ENCODE data around the gene DGKI. TPM values are rescaled to one million over a fixed set of nuclear protein-coding genes. Genes with fewer than 3 reads are reported as not detected.

The DGKI gene
- total RNA-seq, 1 experiment from 2014 or later, result not detected

DNA sequence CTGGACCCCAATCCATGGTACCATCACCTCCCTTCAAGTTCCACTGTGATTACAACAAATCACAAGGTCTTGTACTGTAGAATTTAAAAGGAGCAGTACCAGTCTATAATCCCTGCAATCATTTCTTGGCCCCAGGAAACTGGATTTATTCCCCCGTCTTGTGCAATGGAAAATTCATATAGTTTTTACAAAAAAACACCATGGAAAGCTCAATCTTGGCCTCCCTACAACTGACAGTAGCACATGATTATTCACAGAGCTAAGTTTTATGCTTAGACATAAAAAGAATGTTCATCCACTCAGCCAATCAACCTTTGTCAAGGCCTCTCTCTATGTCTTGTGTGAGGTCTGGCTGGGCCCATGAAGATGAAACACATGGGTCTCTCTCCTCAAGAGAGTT is 10.2 kb downstream of the DGKI start:
- ATAC-seq (no peak), DNase-seq (ENCODE audit: low read depth, low spot score) (no peak)
- TF ChIP-seq TCF7L2 (IDR thresholded peaks at IDR 0.05; ENCODE audit: low read depth, low read length) (no peak), POLR2AphosphoS5 (IDR thresholded peaks at IDR 0.05; ENCODE audit: low read depth, low read length) (no peak), SIN3A (IDR thresholded peaks at IDR 0.05; ENCODE audit: borderline replicate concordance, insufficient read depth, low read depth, low read length) (no peak)
- TF ChIP-seq, protein P1, sequence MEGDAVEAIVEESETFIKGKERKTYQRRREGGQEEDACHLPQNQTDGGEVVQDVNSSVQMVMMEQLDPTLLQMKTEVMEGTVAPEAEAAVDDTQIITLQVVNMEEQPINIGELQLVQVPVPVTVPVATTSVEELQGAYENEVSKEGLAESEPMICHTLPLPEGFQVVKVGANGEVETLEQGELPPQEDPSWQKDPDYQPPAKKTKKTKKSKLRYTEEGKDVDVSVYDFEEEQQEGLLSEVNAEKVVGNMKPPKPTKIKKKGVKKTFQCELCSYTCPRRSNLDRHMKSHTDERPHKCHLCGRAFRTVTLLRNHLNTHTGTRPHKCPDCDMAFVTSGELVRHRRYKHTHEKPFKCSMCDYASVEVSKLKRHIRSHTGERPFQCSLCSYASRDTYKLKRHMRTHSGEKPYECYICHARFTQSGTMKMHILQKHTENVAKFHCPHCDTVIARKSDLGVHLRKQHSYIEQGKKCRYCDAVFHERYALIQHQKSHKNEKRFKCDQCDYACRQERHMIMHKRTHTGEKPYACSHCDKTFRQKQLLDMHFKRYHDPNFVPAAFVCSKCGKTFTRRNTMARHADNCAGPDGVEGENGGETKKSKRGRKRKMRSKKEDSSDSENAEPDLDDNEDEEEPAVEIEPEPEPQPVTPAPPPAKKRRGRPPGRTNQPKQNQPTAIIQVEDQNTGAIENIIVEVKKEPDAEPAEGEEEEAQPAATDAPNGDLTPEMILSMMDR (IDR thresholded peaks at IDR 0.05), result no peak
- TF ChIP-seq, protein P2, sequence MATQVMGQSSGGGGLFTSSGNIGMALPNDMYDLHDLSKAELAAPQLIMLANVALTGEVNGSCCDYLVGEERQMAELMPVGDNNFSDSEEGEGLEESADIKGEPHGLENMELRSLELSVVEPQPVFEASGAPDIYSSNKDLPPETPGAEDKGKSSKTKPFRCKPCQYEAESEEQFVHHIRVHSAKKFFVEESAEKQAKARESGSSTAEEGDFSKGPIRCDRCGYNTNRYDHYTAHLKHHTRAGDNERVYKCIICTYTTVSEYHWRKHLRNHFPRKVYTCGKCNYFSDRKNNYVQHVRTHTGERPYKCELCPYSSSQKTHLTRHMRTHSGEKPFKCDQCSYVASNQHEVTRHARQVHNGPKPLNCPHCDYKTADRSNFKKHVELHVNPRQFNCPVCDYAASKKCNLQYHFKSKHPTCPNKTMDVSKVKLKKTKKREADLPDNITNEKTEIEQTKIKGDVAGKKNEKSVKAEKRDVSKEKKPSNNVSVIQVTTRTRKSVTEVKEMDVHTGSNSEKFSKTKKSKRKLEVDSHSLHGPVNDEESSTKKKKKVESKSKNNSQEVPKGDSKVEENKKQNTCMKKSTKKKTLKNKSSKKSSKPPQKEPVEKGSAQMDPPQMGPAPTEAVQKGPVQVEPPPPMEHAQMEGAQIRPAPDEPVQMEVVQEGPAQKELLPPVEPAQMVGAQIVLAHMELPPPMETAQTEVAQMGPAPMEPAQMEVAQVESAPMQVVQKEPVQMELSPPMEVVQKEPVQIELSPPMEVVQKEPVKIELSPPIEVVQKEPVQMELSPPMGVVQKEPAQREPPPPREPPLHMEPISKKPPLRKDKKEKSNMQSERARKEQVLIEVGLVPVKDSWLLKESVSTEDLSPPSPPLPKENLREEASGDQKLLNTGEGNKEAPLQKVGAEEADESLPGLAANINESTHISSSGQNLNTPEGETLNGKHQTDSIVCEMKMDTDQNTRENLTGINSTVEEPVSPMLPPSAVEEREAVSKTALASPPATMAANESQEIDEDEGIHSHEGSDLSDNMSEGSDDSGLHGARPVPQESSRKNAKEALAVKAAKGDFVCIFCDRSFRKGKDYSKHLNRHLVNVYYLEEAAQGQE (IDR thresholded peaks at IDR 0.05; ENCODE audit: insufficient read depth in 1 of 2, low read depth in 2 of 2, low read length in 1 of 2), result no peak
- no TSS peak for BruUV-seq (replicated peaks)
- Histone ChIP-seq H3K27me3 (ENCODE audit: control insufficient read depth, insufficient read depth, low read length) (peaks cover 6% of the 10 kb centered on the region; the same call in 1 of the 2 replicates), H3K9me3 (ENCODE audit: control insufficient read depth, insufficient read depth, low read depth, low read length) (no peaks in the 10 kb centered on the region; the same call in 1 of the 2 replicates), H3K36me3 (ENCODE audit: control insufficient read depth, insufficient read depth, low read length) (no peaks in the 10 kb centered on the region), H3K27ac (ENCODE audit: low read length) (no peak overlapping the region), H3K4me1 (ENCODE audit: control insufficient read depth, insufficient read depth, low read length) (no peaks in the 10 kb centered on the region), H3K4me3 (ENCODE audit: low read depth in 2 of 2, low read length in 2 of 2) (no peak overlapping the region)
- CTCF ChIA-PET, result no interaction called here
- intact Hi-C loops (cut with micrococcal nuclease; ENCODE audit: unreplicated experiment) (no loop called here), in situ Hi-C loops (cut with HindIII; ENCODE audit: low pct_unique_long_range_greater_than_20kb, low sequenced_read_pairs) (no loop called here)
- POLR2A ChIA-PET, result no interaction called here

DNA sequence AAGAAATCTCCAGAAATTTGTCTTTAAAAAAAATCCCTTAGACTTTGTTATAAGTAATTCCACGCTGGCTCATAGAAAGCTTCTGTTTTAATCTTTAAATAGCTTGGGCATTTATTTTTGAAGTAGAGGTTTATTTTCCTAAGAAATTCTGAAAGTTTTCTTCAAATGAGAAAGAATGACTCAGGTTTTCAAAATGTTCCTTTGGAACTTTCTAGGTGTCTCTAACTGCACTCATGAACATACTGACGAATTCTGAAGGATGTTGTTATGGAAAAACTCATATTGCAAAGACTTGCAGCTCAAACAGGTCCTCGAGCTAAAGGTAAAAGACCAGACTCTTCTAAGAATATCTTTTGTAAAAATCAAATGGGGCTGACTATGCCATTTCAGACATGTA is 10.7 kb downstream of the DGKI start:
- ChIA-PET POLR2A (no interaction called here), CTCF (no interaction called here)
- ATAC-seq, result no peak
- TF ChIP-seq, protein P1 (IDR thresholded peaks at IDR 0.05), result no peak
- TF ChIP-seq SIN3A (IDR thresholded peaks at IDR 0.05; ENCODE audit: borderline replicate concordance, insufficient read depth, low read depth, low read length), result no peak
- no peak for TF ChIP-seq POLR2AphosphoS5 (IDR thresholded peaks at IDR 0.05; ENCODE audit: low read depth, low read length)
- no peak for TF ChIP-seq TCF7L2 (IDR thresholded peaks at IDR 0.05; ENCODE audit: low read depth, low read length)
- TF ChIP-seq, protein P2 (IDR thresholded peaks at IDR 0.05; ENCODE audit: insufficient read depth in 1 of 2, low read depth in 2 of 2, low read length in 1 of 2), result no peak
- no peak overlapping the region for H3K27ac ChIP-seq (ENCODE audit: low read length)
- DNase-seq (ENCODE audit: low read depth, low spot score), result no peak
- intact Hi-C loops (cut with micrococcal nuclease; ENCODE audit: unreplicated experiment), result no loop called here
- peaks cover 6% of the 10 kb centered on the region; the same call in 1 of the 2 replicates for H3K27me3 ChIP-seq (ENCODE audit: control insufficient read depth, insufficient read depth, low read length)
- no TSS peak for BruUV-seq (replicated peaks)
- H3K9me3 ChIP-seq (ENCODE audit: control insufficient read depth, insufficient read depth, low read depth, low read length), result no peaks in the 10 kb centered on the region; the same call in 1 of the 2 replicates
- no peak overlapping the region for H3K4me3 ChIP-seq (ENCODE audit: low read depth in 2 of 2, low read length in 2 of 2)
- H3K4me1 ChIP-seq (ENCODE audit: control insufficient read depth, insufficient read depth, low read length), result no peaks in the 10 kb centered on the region
- in situ Hi-C loops (cut with HindIII; ENCODE audit: low pct_unique_long_range_greater_than_20kb, low sequenced_read_pairs), result no loop called here
- H3K36me3 ChIP-seq (ENCODE audit: control insufficient read depth, insufficient read depth, low read length), result no peaks in the 10 kb centered on the region
